ENCODE measurements around the gene CTDSPL. TPM values are rescaled to one million over a fixed set of nuclear protein-coding genes. Genes with fewer than 3 reads are reported as not detected.

CTDSPL gene
- polyA plus RNA-seq, 4 donors, result 11.6 to 26.4 (median 14.5) TPM

DNA sequence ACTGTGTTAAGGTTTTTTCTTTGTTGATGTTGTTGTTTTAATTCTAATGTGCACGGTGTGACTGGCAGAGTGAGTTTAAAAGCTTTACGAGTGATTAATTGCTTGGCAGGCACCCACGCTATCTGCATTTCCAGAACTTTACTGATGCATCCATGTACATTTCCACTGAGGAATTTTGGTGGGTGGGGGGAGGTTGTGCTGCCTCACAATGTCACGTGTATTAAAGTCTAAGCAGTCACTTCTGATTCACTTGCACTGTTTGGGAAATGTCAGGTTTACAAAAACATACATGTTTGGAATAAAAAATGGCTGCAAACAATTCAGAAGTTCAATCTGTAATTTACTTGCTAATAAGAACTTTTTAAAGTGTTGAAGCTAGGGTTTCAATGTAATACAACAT, 38.5 kb upstream of the CTDSPL start:
- Histone ChIP-seq H3K4me1 (ENCODE audit: control insufficient read depth in 3 of 3, insufficient read depth in 2 of 3, low read depth in 1 of 3, low read length in 2 of 3) (no peaks in the 10 kb centered on the region), H3K9me3 (ENCODE audit: control insufficient read depth in 2 of 2, insufficient read depth in 1 of 2, low read depth in 1 of 2, low read length in 1 of 2) (no peaks in the 10 kb centered on the region), H3K27me3 (ENCODE audit: control insufficient read depth in 3 of 3, insufficient read depth in 3 of 3, low read length in 3 of 3) (no peaks in the 10 kb centered on the region), H3K4me3 (ENCODE audit: low read depth in 1 of 3, low read length in 3 of 3) (no peak overlapping the region), H3K27ac (ENCODE audit: low read depth in 1 of 3, low read length in 2 of 3) (no peak overlapping the region), H3K36me3 (ENCODE audit: control insufficient read depth in 3 of 3, insufficient read depth in 2 of 3, low read depth in 1 of 3, low read length in 3 of 3) (peaks cover 0 to 6% (median 0%) of the 10 kb centered on the region in 3 donors)
- no peak for DNase-seq
- WGBS, 3 donors, result 68 to 78% (median 69%) methylated on average over 4 of the region's 4 CpGs
- no peak for FAIRE-seq

GRCh38 chr3:37824090-37824953, 37.4 kb upstream of the CTDSPL start:
- DNase-seq (no peak), FAIRE-seq (no peak)
- H3K9me3 ChIP-seq (ENCODE audit: control insufficient read depth in 2 of 2, insufficient read depth in 1 of 2, low read depth in 1 of 2, low read length in 1 of 2), result no peaks in the 10 kb centered on the region
- WGBS, 3 donors, result 85 to 91% (median 85%) methylated on average over 9 of the region's 9 CpGs
- H3K36me3 ChIP-seq (ENCODE audit: control insufficient read depth in 3 of 3, insufficient read depth in 2 of 3, low read depth in 1 of 3, low read length in 3 of 3), result peaks cover 0 to 3% (median 0%) of the 10 kb centered on the region in 3 donors
- no peaks in the 10 kb centered on the region for H3K4me1 ChIP-seq (ENCODE audit: control insufficient read depth in 3 of 3, insufficient read depth in 2 of 3, low read depth in 1 of 3, low read length in 2 of 3)
- H3K27me3 ChIP-seq (ENCODE audit: control insufficient read depth in 3 of 3, insufficient read depth in 3 of 3, low read length in 3 of 3), result no peaks in the 10 kb centered on the region
- H3K4me3 ChIP-seq (ENCODE audit: low read depth in 1 of 3, low read length in 3 of 3), result no peak overlapping the region
- H3K27ac ChIP-seq (ENCODE audit: low read depth in 1 of 3, low read length in 2 of 3), result no peak overlapping the region

- DNase-seq, result no peak
- FAIRE-seq, result no peak
Measured at GRCh38 chr3:37824954-37825328, 36.7 kb upstream of the CTDSPL start.

GRCh38 chr3:37825744-37826400, 35.8 kb upstream of the CTDSPL start:
- no peak overlapping the region for H3K27ac ChIP-seq (ENCODE audit: low read depth in 1 of 3, low read length in 2 of 3)
- no peaks in the 10 kb centered on the region for H3K27me3 ChIP-seq (ENCODE audit: control insufficient read depth in 3 of 3, insufficient read depth in 3 of 3, low read length in 3 of 3)
- 71 to 81% (median 76%) methylated on average over 3 of the region's 3 CpGs for WGBS, 3 donors
- no peaks in the 10 kb centered on the region for H3K9me3 ChIP-seq (ENCODE audit: control insufficient read depth in 2 of 2, insufficient read depth in 1 of 2, low read depth in 1 of 2, low read length in 1 of 2)
- no peak for FAIRE-seq
- no peak for DNase-seq
- H3K4me3 ChIP-seq (ENCODE audit: low read depth in 1 of 3, low read length in 3 of 3), result no peak overlapping the region
- no peaks in the 10 kb centered on the region for H3K4me1 ChIP-seq (ENCODE audit: control insufficient read depth in 3 of 3, insufficient read depth in 2 of 3, low read depth in 1 of 3, low read length in 2 of 3)
- H3K36me3 ChIP-seq (ENCODE audit: control insufficient read depth in 3 of 3, insufficient read depth in 2 of 3, low read depth in 1 of 3, low read length in 3 of 3), result peaks cover 0 to 4% (median 0%) of the 10 kb centered on the region in 3 donors

More at GRCh38 chr3:37824954-37825328, 36.7 kb upstream of the CTDSPL start:
- Histone ChIP-seq H3K9me3 (ENCODE audit: control insufficient read depth in 2 of 2, insufficient read depth in 1 of 2, low read depth in 1 of 2, low read length in 1 of 2) (no peaks in the 10 kb centered on the region), H3K27me3 (ENCODE audit: control insufficient read depth in 3 of 3, insufficient read depth in 3 of 3, low read length in 3 of 3) (no peaks in the 10 kb centered on the region), H3K36me3 (ENCODE audit: control insufficient read depth in 3 of 3, insufficient read depth in 2 of 3, low read depth in 1 of 3, low read length in 3 of 3) (peaks cover 0 to 3% (median 0%) of the 10 kb centered on the region in 3 donors), H3K4me1 (ENCODE audit: control insufficient read depth in 3 of 3, insufficient read depth in 2 of 3, low read depth in 1 of 3, low read length in 2 of 3) (no peaks in the 10 kb centered on the region), H3K27ac (ENCODE audit: low read depth in 1 of 3, low read length in 2 of 3) (no peak overlapping the region), H3K4me3 (ENCODE audit: low read depth in 1 of 3, low read length in 3 of 3) (no peak overlapping the region)
- WGBS, 3 donors, result 3 to 42% (median 28%) methylated on average over 1 of the region's 1 CpG

- Histone ChIP-seq H3K4me1 (ENCODE audit: control insufficient read depth in 3 of 3, insufficient read depth in 2 of 3, low read depth in 1 of 3, low read length in 2 of 3) (no peaks in the 10 kb centered on the region), H3K9me3 (ENCODE audit: control insufficient read depth in 2 of 2, insufficient read depth in 1 of 2, low read depth in 1 of 2, low read length in 1 of 2) (no peaks in the 10 kb centered on the region), H3K27ac (ENCODE audit: low read depth in 1 of 3, low read length in 2 of 3) (no peak overlapping the region), H3K4me3 (ENCODE audit: low read depth in 1 of 3, low read length in 3 of 3) (no peak overlapping the region), H3K27me3 (ENCODE audit: control insufficient read depth in 3 of 3, insufficient read depth in 3 of 3, low read length in 3 of 3) (no peaks in the 10 kb centered on the region), H3K36me3 (ENCODE audit: control insufficient read depth in 3 of 3, insufficient read depth in 2 of 3, low read depth in 1 of 3, low read length in 3 of 3) (peaks cover 0 to 7% (median 0%) of the 10 kb centered on the region in 3 donors)
- no peak for DNase-seq
- 77 to 93% (median 86%) methylated on average over 2 of the region's 2 CpGs for WGBS, 3 donors
- no peak for FAIRE-seq
Measured at GRCh38 chr3:37826502-37826901, 35.2 kb upstream of the CTDSPL start.

DNA sequence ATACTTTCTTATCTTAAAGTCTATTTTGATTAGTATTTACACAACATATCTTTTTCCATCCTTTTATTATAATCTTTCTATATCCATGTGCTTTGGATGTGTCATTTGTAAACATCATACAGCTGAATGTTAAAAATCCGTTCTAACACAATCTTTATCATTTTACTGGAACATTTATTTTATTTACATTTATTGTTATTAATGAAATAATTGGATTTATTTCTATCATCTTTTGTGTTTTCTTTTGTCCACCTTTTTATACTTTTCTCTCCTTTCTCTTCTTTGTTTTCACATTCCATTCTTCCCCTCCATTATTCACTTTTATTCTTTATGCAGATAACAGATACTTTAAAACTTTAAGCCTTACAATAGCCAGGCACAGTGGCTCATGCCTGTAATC, 34.7 kb upstream of the CTDSPL start:
- Histone ChIP-seq H3K4me1 (ENCODE audit: control insufficient read depth in 3 of 3, insufficient read depth in 2 of 3, low read depth in 1 of 3, low read length in 2 of 3) (no peaks in the 10 kb centered on the region), H3K36me3 (ENCODE audit: control insufficient read depth in 3 of 3, insufficient read depth in 2 of 3, low read depth in 1 of 3, low read length in 3 of 3) (peaks cover 0 to 7% (median 0%) of the 10 kb centered on the region in 3 donors), H3K27me3 (ENCODE audit: control insufficient read depth in 3 of 3, insufficient read depth in 3 of 3, low read length in 3 of 3) (no peaks in the 10 kb centered on the region), H3K4me3 (ENCODE audit: low read depth in 1 of 3, low read length in 3 of 3) (no peak overlapping the region), H3K9me3 (ENCODE audit: control insufficient read depth in 2 of 2, insufficient read depth in 1 of 2, low read depth in 1 of 2, low read length in 1 of 2) (no peaks in the 10 kb centered on the region), H3K27ac (ENCODE audit: low read depth in 1 of 3, low read length in 2 of 3) (no peak overlapping the region)
- DNase-seq, result no peak
- no peak for FAIRE-seq
- WGBS, 3 donors, result 78 to 85% (median 79%) methylated on average over 1 of the region's 1 CpG

- H3K27me3 ChIP-seq (ENCODE audit: control insufficient read depth in 3 of 3, insufficient read depth in 3 of 3, low read length in 3 of 3), result no peaks in the 10 kb centered on the region
- peaks cover 0 to 15% (median 0%) of the 10 kb centered on the region in 3 donors for H3K36me3 ChIP-seq (ENCODE audit: control insufficient read depth in 3 of 3, insufficient read depth in 2 of 3, low read depth in 1 of 3, low read length in 3 of 3)
- FAIRE-seq (no peak), DNase-seq (no peak)
- WGBS, 3 donors, result 85 to 87% (median 87%) methylated on average over 3 of the region's 3 CpGs
- H3K4me3 ChIP-seq (ENCODE audit: low read depth in 1 of 3, low read length in 3 of 3), result no peak overlapping the region
- no peak overlapping the region for H3K27ac ChIP-seq (ENCODE audit: low read depth in 1 of 3, low read length in 2 of 3)
- no peaks in the 10 kb centered on the region for H3K9me3 ChIP-seq (ENCODE audit: control insufficient read depth in 2 of 2, insufficient read depth in 1 of 2, low read depth in 1 of 2, low read length in 1 of 2)
- H3K4me1 ChIP-seq (ENCODE audit: control insufficient read depth in 3 of 3, insufficient read depth in 2 of 3, low read depth in 1 of 3, low read length in 2 of 3), result no peaks in the 10 kb centered on the region
Measured at GRCh38 chr3:37832480-37832879, 29.2 kb upstream of the CTDSPL start.

DNA sequence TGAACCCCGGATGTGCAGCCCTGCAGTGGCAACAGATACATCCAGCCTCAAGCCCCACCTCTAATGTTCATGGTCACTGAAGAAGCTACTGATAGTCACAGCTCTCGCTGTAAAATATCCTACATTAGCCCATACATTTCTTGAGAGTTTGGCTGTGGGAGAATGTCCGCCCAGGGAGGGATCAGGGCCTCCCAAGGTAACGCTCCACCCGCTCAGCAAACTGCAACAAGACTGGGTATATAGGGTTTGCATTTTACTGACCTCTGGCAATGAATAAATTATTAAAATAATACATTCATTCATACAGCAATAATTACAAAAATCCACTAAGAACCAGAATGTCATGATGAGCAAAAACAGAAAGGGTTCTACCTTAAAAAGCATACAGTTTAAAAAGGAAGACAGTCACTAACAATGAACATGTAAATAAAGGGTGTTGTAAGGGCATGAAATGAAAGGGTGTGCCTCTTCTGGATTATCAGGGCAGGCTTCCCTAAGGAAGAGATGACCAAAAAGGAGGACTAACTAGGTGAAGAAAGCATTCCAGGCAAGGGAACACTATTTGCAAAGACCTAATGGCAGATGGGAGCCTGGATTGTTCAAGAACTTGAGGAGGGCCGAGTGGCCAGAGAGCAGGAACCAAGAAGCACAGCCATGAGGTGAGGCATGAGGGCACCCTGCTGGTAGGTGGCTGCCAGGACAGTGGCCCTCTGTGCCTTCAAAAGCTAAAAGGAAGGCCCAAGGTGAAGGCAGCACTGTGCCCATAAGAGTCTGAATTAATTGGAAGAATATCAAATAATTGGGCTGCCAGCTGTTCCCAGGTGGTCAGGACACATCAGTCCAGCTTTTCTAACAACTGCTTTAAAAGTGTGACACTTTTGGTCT, 28.1 kb upstream of the CTDSPL start:
- H3K9me3 ChIP-seq (ENCODE audit: control insufficient read depth in 2 of 2, insufficient read depth in 1 of 2, low read depth in 1 of 2, low read length in 1 of 2), result no peaks in the 10 kb centered on the region
- H3K36me3 ChIP-seq (ENCODE audit: control insufficient read depth in 3 of 3, insufficient read depth in 2 of 3, low read depth in 1 of 3, low read length in 3 of 3), result peaks cover 0 to 17% (median 0%) of the 10 kb centered on the region in 3 donors
- 91 to 92% (median 92%) methylated on average over 6 of the region's 6 CpGs for WGBS, 3 donors
- FAIRE-seq (no peak), DNase-seq (no peak)
- no peak overlapping the region for H3K4me3 ChIP-seq (ENCODE audit: low read depth in 1 of 3, low read length in 3 of 3)
- no peak overlapping the region for H3K27ac ChIP-seq (ENCODE audit: low read depth in 1 of 3, low read length in 2 of 3)
- H3K27me3 ChIP-seq (ENCODE audit: control insufficient read depth in 3 of 3, insufficient read depth in 3 of 3, low read length in 3 of 3), result no peaks in the 10 kb centered on the region
- H3K4me1 ChIP-seq (ENCODE audit: control insufficient read depth in 3 of 3, insufficient read depth in 2 of 3, low read depth in 1 of 3, low read length in 2 of 3), result no peaks in the 10 kb centered on the region

Measured in small intestine (tissue), 7 donors.